ENCODE measurements around the gene MATK.
"Not testable (repeated sequence)": the region's sequence is repeated elsewhere in the genome, so short reads cannot be mapped to it uniquely, and the experiment has no call there.

The MATK gene

GRCh38 chr19:3759482-3760254 is 26.5 kb downstream of the MATK start:
- Histone ChIP-seq H3K4me3 (no peak overlapping the region), H3K9me3 (ENCODE audit: low read depth, low read length) (no peaks in the 10 kb centered on the region), H3K36me3 (ENCODE audit: insufficient read depth, low read length) (no peaks in the 10 kb centered on the region), H3K27ac (no peak overlapping the region), H3K9ac (ENCODE audit: insufficient read length) (no peak overlapping the region)
- DNase-seq (ENCODE audit: low read depth, low spot score): no peak
- TF ChIP-seq POLR2AphosphoS5 (IDR thresholded peaks at IDR 0.05; ENCODE audit: borderline replicate concordance, low read depth, low read length): no peak
- TF ChIP-seq FOXP2 (optimal IDR thresholded peaks at IDR 0.05; ENCODE audit: control extremely low read depth, extremely low read length, insufficient read depth): no peak
- TF ChIP-seq EZH2 (IDR thresholded peaks at IDR 0.05): no peak

GRCh38 chr19:3758297-3758696 is 27.9 kb downstream of the MATK start:
- H3K36me3 ChIP-seq (ENCODE audit: insufficient read depth, low read length); H3K9ac ChIP-seq (ENCODE audit: insufficient read length); H3K4me3 ChIP-seq; DNase-seq (ENCODE audit: low read depth, low spot score); H3K9me3 ChIP-seq (ENCODE audit: low read depth, low read length); H3K27ac ChIP-seq: not testable (repeated sequence)

- not testable (repeated sequence) for H3K36me3 ChIP-seq (ENCODE audit: insufficient read depth, low read length); H3K9me3 ChIP-seq (ENCODE audit: low read depth, low read length); H3K9ac ChIP-seq (ENCODE audit: insufficient read length); H3K4me3 ChIP-seq; DNase-seq (ENCODE audit: low read depth, low spot score); H3K27ac ChIP-seq
Measured at GRCh38 chr19:3757705-3758104, 28.5 kb downstream of the MATK start.

- DNase-seq (ENCODE audit: low read depth, low spot score): no peak
- no peak overlapping the region for H3K9ac ChIP-seq (ENCODE audit: insufficient read length)
Measured at GRCh38 chr19:3753631-3754410, 32.4 kb downstream of the MATK start.

DNA sequence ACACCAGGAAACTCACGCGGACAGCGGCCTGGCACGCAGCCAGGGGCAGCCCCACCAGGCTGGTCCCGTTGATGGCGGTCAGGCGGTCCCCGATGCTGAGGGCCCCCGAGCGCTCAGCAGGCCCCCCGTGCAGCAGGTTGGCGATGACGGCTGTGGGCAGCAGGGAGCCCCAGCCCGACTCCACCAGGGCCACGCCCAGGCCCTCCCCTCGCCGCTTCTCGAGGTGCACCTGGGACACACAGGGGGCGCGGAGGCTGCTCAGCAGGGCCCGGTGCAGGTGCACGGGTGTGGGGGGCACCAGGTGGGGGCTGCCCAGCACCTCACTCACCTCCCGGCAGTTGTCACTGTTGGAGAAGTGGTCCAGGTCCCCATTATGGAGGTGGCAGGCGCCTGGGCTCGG is 33.7 kb downstream of the MATK start:
- H3K36me3 ChIP-seq (ENCODE audit: insufficient read depth, low read length): no peaks in the 10 kb centered on the region
- TF ChIP-seq EZH2 (IDR thresholded peaks at IDR 0.05) (no peak), FOXP2 (optimal IDR thresholded peaks at IDR 0.05; ENCODE audit: control extremely low read depth, extremely low read length, insufficient read depth) (no peak), POLR2AphosphoS5 (IDR thresholded peaks at IDR 0.05; ENCODE audit: borderline replicate concordance, low read depth, low read length) (no peak)
- no peaks in the 10 kb centered on the region for H3K9me3 ChIP-seq (ENCODE audit: low read depth, low read length)
- H3K9ac ChIP-seq (ENCODE audit: insufficient read length): no peak overlapping the region
- no peak overlapping the region for H3K4me3 ChIP-seq
- no peak overlapping the region for H3K27ac ChIP-seq
- no peak for DNase-seq (ENCODE audit: low read depth, low spot score)

More at GRCh38 chr19:3753631-3754410, 32.4 kb downstream of the MATK start:
- Histone ChIP-seq H3K36me3 (ENCODE audit: insufficient read depth, low read length) (no peaks in the 10 kb centered on the region), H3K9me3 (ENCODE audit: low read depth, low read length) (no peaks in the 10 kb centered on the region), H3K27ac (no peak overlapping the region), H3K4me3 (no peak overlapping the region)
- no peak for TF ChIP-seq POLR2AphosphoS5 (IDR thresholded peaks at IDR 0.05; ENCODE audit: borderline replicate concordance, low read depth, low read length)
- TF ChIP-seq EZH2 (IDR thresholded peaks at IDR 0.05): no peak
- no peak for TF ChIP-seq FOXP2 (optimal IDR thresholded peaks at IDR 0.05; ENCODE audit: control extremely low read depth, extremely low read length, insufficient read depth)

DNA sequence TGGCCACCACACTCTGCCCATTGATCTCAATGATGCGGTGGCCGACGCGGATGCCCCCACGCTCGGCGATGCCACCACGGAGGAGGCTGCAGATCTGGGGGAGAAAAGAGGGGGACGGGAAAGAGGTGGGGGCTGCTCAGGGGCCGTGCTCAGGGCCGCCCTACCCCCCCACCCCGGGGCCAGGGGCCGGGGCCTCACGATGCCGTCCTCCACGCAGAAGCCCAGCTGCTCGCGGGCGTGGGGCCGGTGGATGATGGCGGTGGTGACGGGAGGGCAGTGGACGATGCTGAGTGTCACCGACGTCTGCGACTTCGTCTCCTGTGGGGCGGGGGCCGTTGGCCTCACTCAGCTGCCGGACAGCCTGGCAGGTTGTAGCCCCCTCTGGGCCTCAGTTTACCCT is 34.9 kb downstream of the MATK start:
- Histone ChIP-seq H3K9ac (ENCODE audit: insufficient read length) (no peak overlapping the region), H3K36me3 (ENCODE audit: insufficient read depth, low read length) (no peaks in the 10 kb centered on the region), H3K4me3 (no peak overlapping the region), H3K27ac (no peak overlapping the region), H3K9me3 (ENCODE audit: low read depth, low read length) (no peaks in the 10 kb centered on the region)
- no peak for TF ChIP-seq FOXP2 (optimal IDR thresholded peaks at IDR 0.05; ENCODE audit: control extremely low read depth, extremely low read length, insufficient read depth)
- TF ChIP-seq EZH2 (IDR thresholded peaks at IDR 0.05): no peak
- TF ChIP-seq POLR2AphosphoS5 (IDR thresholded peaks at IDR 0.05; ENCODE audit: borderline replicate concordance, low read depth, low read length): no peak
- no peak for DNase-seq (ENCODE audit: low read depth, low spot score)

- Histone ChIP-seq H3K36me3 (ENCODE audit: insufficient read depth, low read length) (no peaks in the 10 kb centered on the region), H3K27ac (no peak overlapping the region), H3K9ac (ENCODE audit: insufficient read length) (no peak overlapping the region), H3K9me3 (ENCODE audit: low read depth, low read length) (no peaks in the 10 kb centered on the region), H3K4me3 (no peak overlapping the region)
- no peak for TF ChIP-seq EZH2 (IDR thresholded peaks at IDR 0.05)
- TF ChIP-seq FOXP2 (optimal IDR thresholded peaks at IDR 0.05; ENCODE audit: control extremely low read depth, extremely low read length, insufficient read depth): no peak
- TF ChIP-seq POLR2AphosphoS5 (IDR thresholded peaks at IDR 0.05; ENCODE audit: borderline replicate concordance, low read depth, low read length): no peak
- no peak for DNase-seq (ENCODE audit: low read depth, low spot score)
Measured at GRCh38 chr19:3750211-3750610, 36.0 kb downstream of the MATK start.

DNA sequence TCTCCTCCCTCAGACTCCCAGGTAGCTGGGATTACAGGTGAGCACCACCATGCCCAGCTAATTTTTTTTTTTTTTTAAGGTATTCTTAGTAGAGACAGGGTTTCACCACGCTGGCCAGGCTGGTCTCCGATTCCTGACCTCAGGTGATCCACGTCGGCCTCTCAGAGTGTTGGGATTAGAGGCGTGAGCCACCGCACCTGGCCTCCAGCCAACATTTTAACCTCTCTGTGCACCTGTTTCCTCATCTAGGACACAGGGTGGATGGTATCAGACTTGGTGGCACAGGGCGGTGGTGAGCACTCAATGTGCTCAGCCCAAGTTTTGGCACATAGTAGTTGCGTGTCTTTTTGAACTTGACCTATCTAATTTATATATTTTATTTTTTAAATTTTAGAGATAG is 37.2 kb downstream of the MATK start:
- DNase-seq (ENCODE audit: low read depth, low spot score): no peak
- TF ChIP-seq FOXP2 (optimal IDR thresholded peaks at IDR 0.05; ENCODE audit: control extremely low read depth, extremely low read length, insufficient read depth): no peak
- no peak for TF ChIP-seq POLR2AphosphoS5 (IDR thresholded peaks at IDR 0.05; ENCODE audit: borderline replicate concordance, low read depth, low read length)
- no peak for TF ChIP-seq EZH2 (IDR thresholded peaks at IDR 0.05)

More for the DNA sequence above, 37.2 kb downstream of the MATK start:
- H3K4me3 ChIP-seq: no peak overlapping the region
- no peak overlapping the region for H3K27ac ChIP-seq
- H3K9ac ChIP-seq (ENCODE audit: insufficient read length): no peak overlapping the region
- no peaks in the 10 kb centered on the region for H3K9me3 ChIP-seq (ENCODE audit: low read depth, low read length)
- no peaks in the 10 kb centered on the region for H3K36me3 ChIP-seq (ENCODE audit: insufficient read depth, low read length)
